GM12878 (cell line): ENCODE results near the gene REPS2. TPM values are rescaled to one million over a fixed set of nuclear protein-coding genes. Genes with fewer than 3 reads are reported as not detected.

ENCODE experiments used
- ATAC-seq: fragments of 200-7000 bp; cut with Tn5 transposase; 3 replicates; pipeline ENCODE4 v1.9.1; 2020; ENCODE audit warnings: mild to moderate bottlenecking, moderate library complexity
- BruUV-seq: library from RNA; stranded (reverse); fragments of 400-500 nt; replicated peaks from 2 replicates; lab custom pipeline; 2021; lab: Mats Ljungman, UMichigan
- CTCF ChIA-PET: fragments of 300-600 bp; sonication (Branson Sonifier 250); formaldehyde crosslinking; extraction: SDS; loops from one replicate; lab custom pipeline; 2021; ENCODE audit warnings: inconsistent platforms; lab: Yijun Ruan, JAX
- POLR2A ChIA-PET: fragments of 350-600 bp; formaldehyde crosslinking; extraction: SDS; loops from one replicate; lab custom pipeline; 2021; ENCODE audit warnings: inconsistent platforms; lab: Charles Lee
- RAD21 ChIA-PET: fragments of 300-600 bp; sonication (Branson Sonifier 250); formaldehyde crosslinking; loops from one replicate; lab custom pipeline; 2023; ENCODE audit warnings: antibody characterized with exemption; ENCODE audit not compliant: unreplicated experiment; lab: Charles Lee
- SMC1A ChIA-PET: fragments of 300-600 bp; sonication (Branson Sonifier 250); formaldehyde crosslinking; loops from one replicate; lab custom pipeline; 2023; ENCODE audit not compliant: unreplicated experiment, uncharacterized antibody; lab: Charles Lee
- DNase-seq: peaks from one replicate; pipeline ENCODE4 v3.0.0-alpha.2; 2011; ENCODE audit warnings: low read depth, low spot score
- FAIRE-seq: peaks from 3 replicates; lab custom pipeline; 2011; peaks lifted over from hg19 to GRCh38; lab: Jason Lieb, UNC
- H2AFZ ChIP-seq: 2 replicates; pipeline ENCODE4 v1.6.0; 2011; ENCODE audit warnings: low read depth, low read length, control low read depth; ENCODE audit not compliant: control insufficient read depth
- H3K27ac ChIP-seq: 2 replicates; pipeline ENCODE4 v1.5.1; 2011; ENCODE audit warnings: control low read depth; ENCODE audit not compliant: control insufficient read depth, insufficient read depth
- H3K27me3 ChIP-seq, 2 experiments: replicated peaks in 1 of 2; 2 replicates each; pipeline versions ENCODE4 v1.6.0 to v1.6.1; 2011; ENCODE audit warnings: low read length in 1 of 2; ENCODE audit not compliant: control insufficient read depth in 2 of 2, insufficient read depth in 2 of 2
- H3K36me3 ChIP-seq, 2 experiments: 2 replicates each; pipeline ENCODE4 v1.5.1; 2011; ENCODE audit warnings: low read length in 1 of 2; ENCODE audit not compliant: control insufficient read depth in 2 of 2, insufficient read depth in 2 of 2
- H3K4me1 ChIP-seq: 2 replicates; pipeline ENCODE4 v1.6.1; 2011; ENCODE audit warnings: mild to moderate bottlenecking, low read length, moderate library complexity, mixed read lengths; ENCODE audit not compliant: control insufficient read depth, insufficient read depth
- H3K4me2 ChIP-seq: 2 replicates; pipeline ENCODE4 v1.6.0; 2011; ENCODE audit warnings: control low read depth; ENCODE audit not compliant: control insufficient read depth, insufficient read depth
- H3K4me3 ChIP-seq: fragments of 200-600 bp; sonication (generic); 2 replicates; pipeline ENCODE4 v1.5.1; 2016
- H3K79me2 ChIP-seq: 2 replicates; pipeline ENCODE4 v1.6.0; 2011; ENCODE audit warnings: low read length; ENCODE audit not compliant: control insufficient read depth, insufficient read depth
- H3K9ac ChIP-seq: 2 replicates; pipeline ENCODE4 v1.8.0; 2011; ENCODE audit warnings: low read length, control low read depth, mixed read lengths; ENCODE audit not compliant: control insufficient read depth, insufficient read depth
- H3K9me3 ChIP-seq: replicated peaks from 3 replicates; pipeline ENCODE4 v1.5.1; 2011; ENCODE audit warnings: mild to moderate bottlenecking, low read length; ENCODE audit not compliant: control insufficient read depth, insufficient read depth
- H4K20me1 ChIP-seq: 2 replicates; pipeline ENCODE4 v1.6.0; 2011; ENCODE audit not compliant: control insufficient read depth, insufficient read depth
- ATF7 ChIP-seq: fragments of 450-650 bp; IDR thresholded peaks from 2 replicates; pipeline ENCODE4 v1.6.1; 2016; ENCODE audit warnings: low read depth, mild to moderate bottlenecking
- BCL11A ChIP-seq: IDR thresholded peaks from 2 replicates; pipeline ENCODE4 v1.6.1; 2011; ENCODE audit warnings: low read depth, low read length
- CEBPZ ChIP-seq: fragments of 150-350 bp; IDR thresholded peaks from 2 replicates; pipeline ENCODE4 v1.6.1; 2016; ENCODE audit warnings: low read depth, low read length
- HDGF ChIP-seq: fragments of 450-650 bp; IDR thresholded peaks from 2 replicates; pipeline ENCODE4 v1.6.1; 2016; ENCODE audit warnings: antibody characterized with exemption
- KAT2A ChIP-seq: conservative IDR thresholded peaks from 2 replicates; pipeline ENCODE4 v1.6.1; 2011; ENCODE audit warnings: low read depth, low read length; ENCODE audit not compliant: control insufficient read depth
- MEF2A ChIP-seq: IDR thresholded peaks from 2 replicates; pipeline ENCODE4 v1.6.1; 2011; ENCODE audit warnings: low read depth, mild to moderate bottlenecking, low read length, moderate library complexity; ENCODE audit not compliant: insufficient read depth
- NBN ChIP-seq: fragments of 450-650 bp; IDR thresholded peaks from 2 replicates; pipeline ENCODE4 v1.6.1; 2016
- POLR2AphosphoS5 ChIP-seq: IDR thresholded peaks from 2 replicates; pipeline ENCODE4 v1.6.1; 2011; ENCODE audit warnings: mild to moderate bottlenecking, low read length, inconsistent platforms
- RB1 ChIP-seq: fragments of 450-650 bp; formaldehyde crosslinking; IDR thresholded peaks from 2 replicates; pipeline ENCODE4 v1.6.1; 2017; ENCODE audit warnings: mild to moderate bottlenecking, borderline replicate concordance
- RCOR1 ChIP-seq: conservative IDR thresholded peaks from 2 replicates; pipeline ENCODE4 v1.6.1; 2012; ENCODE audit warnings: low read depth, low read length, improper control_type of control experiment
- RELA ChIP-seq: fragments of 450-650 bp; IDR thresholded peaks from 2 replicates; pipeline ENCODE4 v1.8.0; 2014; ENCODE audit warnings: borderline replicate concordance; ENCODE audit not compliant: partially characterized antibody
- SREBF1 ChIP-seq: IDR thresholded peaks from 2 replicates; pipeline ENCODE4 v1.6.1; 2012; ENCODE audit warnings: mild to moderate bottlenecking, low read length
- WGBS: methylation state at CpG from one replicate; pipeline ENCODE4 v1.1.6; 2016; ENCODE audit warnings: low lambda C conversion rate; ENCODE audit not compliant: insufficient replicate concordance, insufficient coverage; ENCODE audit errors: missing lambda C conversion rate; 5-methylcytosine and 5-hydroxymethylcytosine counted together
- in situ Hi-C: fragments of 300-500 bp; cut with MboI; formaldehyde crosslinking; loops from 9 replicates; pipeline ENCODE4 v1.14.3; 2018; ENCODE audit warnings: mixed read lengths
- intact Hi-C: fragments of 100-400 bp; cut with micrococcal nuclease; formaldehyde crosslinking; loops from one replicate; pipeline ENCODE4 v1.14.2; 2022; ENCODE audit not compliant: unreplicated experiment
- polyA plus RNA-seq, 11 experiments: library from polyadenylated mRNA; depleted of rRNA in 4 of 11; unstranded in 6 of 11; stranded (reverse) in 5 of 11; fragments of >200 nt; fragmentation: Nextera tagmentation in 4 of 11; fragmentation: Illumina TruSeq in 1 of 11; extraction: Ambion mirVana in 4 of 11; extraction: Trizol in 1 of 11; gene quantifications; 1 replicate in 1 of 11; 2 replicates in 10 of 11; pipeline versions ENCODE4 v1.2.1 to v1.2.3, GENCODE V29; 2011 to 2016; ENCODE audit warnings: inconsistent platforms in 2 of 11, missing spikeins in 2 of 11, low read depth in 1 of 11
- total RNA-seq, 4 experiments: library from RNA; depleted of rRNA in 3 of 4; stranded (reverse); fragments of >200 nt in 3 of 4; fragmentation: Illumina TruSeq in 1 of 4; extraction: Trizol in 1 of 4; gene quantifications; 2 replicates each; pipeline versions ENCODE4 v1.2.1 to v1.2.3, GENCODE V29; 2013 to 2021
- TF ChIP-seq, protein P1 (sequence below): fragments of 450-650 bp; formaldehyde crosslinking; IDR thresholded peaks from 2 replicates; pipeline ENCODE4 v1.4.0; 2022; ENCODE audit warnings: mild to moderate bottlenecking, moderate library complexity
- TF ChIP-seq, protein P2 (sequence below): IDR thresholded peaks from 2 replicates; pipeline ENCODE4 v1.6.1; 2012; ENCODE audit warnings: low read depth, low read length, improper control_type of control experiment
- TF ChIP-seq, protein P3 (sequence below): fragments of 450-650 bp; IDR thresholded peaks from 2 replicates; pipeline ENCODE4 v1.6.1; 2014; ENCODE audit warnings: mild to moderate bottlenecking

REPS2 gene
- total and polyA plus RNA-seq, 10 of the 15 experiments (the other 5 are each of a cell fraction or from before 2014, with no cell fraction given), result 2.1 to 6.8 (median 3.9) TPM

DNA sequence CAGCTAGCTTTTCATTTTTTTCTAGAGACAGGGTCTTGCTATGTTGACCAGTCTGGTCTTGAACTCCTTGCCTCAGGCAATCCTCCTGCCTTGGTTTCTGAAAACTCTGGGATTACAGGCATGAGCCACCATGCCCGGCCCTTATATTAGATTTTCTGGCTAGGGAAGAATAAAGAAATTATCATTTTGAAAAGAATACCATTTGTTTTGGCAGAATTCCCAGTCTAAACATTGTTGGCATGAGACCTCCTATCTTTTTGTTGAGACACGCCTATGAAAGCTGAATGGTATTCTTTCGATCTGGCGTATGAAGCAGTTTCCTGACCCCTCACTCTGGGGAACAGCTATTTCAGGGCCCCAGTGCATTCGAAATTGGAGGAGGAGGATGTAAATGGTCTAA, 107.0 kb downstream of the REPS2 start:
- no peak for TF ChIP-seq HDGF
- TF ChIP-seq, protein P1, sequence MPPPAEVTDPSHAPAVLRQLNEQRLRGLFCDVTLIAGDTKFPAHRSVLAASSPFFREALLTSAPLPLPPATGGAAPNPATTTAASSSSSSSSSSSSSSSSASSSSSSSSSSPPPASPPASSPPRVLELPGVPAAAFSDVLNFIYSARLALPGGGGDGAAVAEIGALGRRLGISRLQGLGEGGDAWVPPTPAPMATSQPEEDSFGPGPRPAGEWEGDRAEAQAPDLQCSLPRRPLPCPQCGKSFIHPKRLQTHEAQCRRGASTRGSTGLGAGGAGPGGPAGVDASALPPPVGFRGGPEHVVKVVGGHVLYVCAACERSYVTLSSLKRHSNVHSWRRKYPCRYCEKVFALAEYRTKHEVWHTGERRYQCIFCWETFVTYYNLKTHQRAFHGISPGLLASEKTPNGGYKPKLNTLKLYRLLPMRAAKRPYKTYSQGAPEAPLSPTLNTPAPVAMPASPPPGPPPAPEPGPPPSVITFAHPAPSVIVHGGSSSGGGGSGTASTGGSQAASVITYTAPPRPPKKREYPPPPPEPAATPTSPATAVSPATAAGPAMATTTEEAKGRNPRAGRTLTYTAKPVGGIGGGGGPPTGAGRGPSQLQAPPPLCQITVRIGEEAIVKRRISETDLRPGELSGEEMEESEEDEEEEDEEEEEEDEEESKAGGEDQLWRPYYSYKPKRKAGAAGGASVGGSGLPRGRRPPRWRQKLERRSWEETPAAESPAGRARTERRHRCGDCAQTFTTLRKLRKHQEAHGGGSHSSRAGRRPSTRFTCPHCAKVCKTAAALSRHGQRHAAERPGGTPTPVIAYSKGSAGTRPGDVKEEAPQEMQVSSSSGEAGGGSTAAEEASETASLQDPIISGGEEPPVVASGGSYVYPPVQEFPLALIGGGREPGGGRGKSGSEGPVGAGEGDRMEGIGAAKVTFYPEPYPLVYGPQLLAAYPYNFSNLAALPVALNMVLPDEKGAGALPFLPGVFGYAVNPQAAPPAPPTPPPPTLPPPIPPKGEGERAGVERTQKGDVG (CRISPR knock-in tag), result no peak
- TF ChIP-seq RCOR1, result no peak
- TF ChIP-seq POLR2AphosphoS5, result no peak
- no peak for TF ChIP-seq SREBF1
- no peak for TF ChIP-seq MEF2A
- TF ChIP-seq RB1, result no peak
- TF ChIP-seq, protein P2, sequence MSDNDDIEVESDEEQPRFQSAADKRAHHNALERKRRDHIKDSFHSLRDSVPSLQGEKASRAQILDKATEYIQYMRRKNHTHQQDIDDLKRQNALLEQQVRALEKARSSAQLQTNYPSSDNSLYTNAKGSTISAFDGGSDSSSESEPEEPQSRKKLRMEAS, result no peak
- no peak for TF ChIP-seq RELA
- TF ChIP-seq KAT2A, result no peak
- TF ChIP-seq BCL11A, result no peak
- no peak for TF ChIP-seq NBN
- no peak for TF ChIP-seq ATF7
- TF ChIP-seq, protein P3, sequence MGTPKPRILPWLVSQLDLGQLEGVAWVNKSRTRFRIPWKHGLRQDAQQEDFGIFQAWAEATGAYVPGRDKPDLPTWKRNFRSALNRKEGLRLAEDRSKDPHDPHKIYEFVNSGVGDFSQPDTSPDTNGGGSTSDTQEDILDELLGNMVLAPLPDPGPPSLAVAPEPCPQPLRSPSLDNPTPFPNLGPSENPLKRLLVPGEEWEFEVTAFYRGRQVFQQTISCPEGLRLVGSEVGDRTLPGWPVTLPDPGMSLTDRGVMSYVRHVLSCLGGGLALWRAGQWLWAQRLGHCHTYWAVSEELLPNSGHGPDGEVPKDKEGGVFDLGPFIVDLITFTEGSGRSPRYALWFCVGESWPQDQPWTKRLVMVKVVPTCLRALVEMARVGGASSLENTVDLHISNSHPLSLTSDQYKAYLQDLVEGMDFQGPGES, result no peak
- TF ChIP-seq CEBPZ, result no peak
- TF ChIP-seq, all 136 proteins: peak for 0
- H3K27me3 ChIP-seq, result 0 out of 4 replicates have a peak, but pooled peaks cover 0 to 2% of the 10 kb centered on the region in 2 experiments
- CTCF ChIA-PET, result interaction anchor here (0.7 to 2.3 kb wide), 6 partner anchors 8 to 538 kb away, joined by 3 to 16 read pairs (median 6); no protein-coding TSS in a partner anchor
- ATAC-seq (no peak), DNase-seq (no peak), FAIRE-seq (no peak)
- SMC1A ChIA-PET, result interaction anchor here (1.0 to 3.8 kb wide), 3 partner anchors 8 to 171 kb away, joined by 3 to 20 read pairs (median 3); no protein-coding TSS in a partner anchor
- H3K4me3 ChIP-seq, result no peak overlapping the region
- no peak overlapping the region for H3K27ac ChIP-seq
- H2AFZ ChIP-seq, result no peak overlapping the region
- H3K9ac ChIP-seq, result no peak overlapping the region
- intact Hi-C loops, result no loop called here
- WGBS, result 35% methylated on average over 5 of the region's 5 CpGs
- RAD21 ChIA-PET, result interaction anchor here (0.8 kb wide), 2 partner anchors 9 to 227 kb away, joined by 3 read pairs; no protein-coding TSS in a partner anchor
- H4K20me1 ChIP-seq, result no peaks in the 10 kb centered on the region
- H3K4me1 ChIP-seq, result no peaks in the 10 kb centered on the region
- POLR2A ChIA-PET, result no interaction called here
- no TSS peak for BruUV-seq
- H3K4me2 ChIP-seq, result no peak overlapping the region
- H3K9me3 ChIP-seq, result no peaks in the 10 kb centered on the region
- no peaks in the 10 kb centered on the region for H3K36me3 ChIP-seq
- H3K79me2 ChIP-seq, result no peaks in the 10 kb centered on the region
- in situ Hi-C loops, result no loop called here
